GM21367 (cell line): ENCODE results near the gene PINK1.
"Not testable (repeated sequence)": the region's sequence is repeated elsewhere in the genome, so short reads cannot be mapped to it uniquely, and the experiment has no call there.

Experiments used
- ATAC-seq: cut with Tn5 transposase; IDR thresholded peaks from one replicate; pipeline ENCODE4 v1.9.1; 2021; ENCODE audit not compliant: unreplicated experiment

PINK1 gene

DNA sequence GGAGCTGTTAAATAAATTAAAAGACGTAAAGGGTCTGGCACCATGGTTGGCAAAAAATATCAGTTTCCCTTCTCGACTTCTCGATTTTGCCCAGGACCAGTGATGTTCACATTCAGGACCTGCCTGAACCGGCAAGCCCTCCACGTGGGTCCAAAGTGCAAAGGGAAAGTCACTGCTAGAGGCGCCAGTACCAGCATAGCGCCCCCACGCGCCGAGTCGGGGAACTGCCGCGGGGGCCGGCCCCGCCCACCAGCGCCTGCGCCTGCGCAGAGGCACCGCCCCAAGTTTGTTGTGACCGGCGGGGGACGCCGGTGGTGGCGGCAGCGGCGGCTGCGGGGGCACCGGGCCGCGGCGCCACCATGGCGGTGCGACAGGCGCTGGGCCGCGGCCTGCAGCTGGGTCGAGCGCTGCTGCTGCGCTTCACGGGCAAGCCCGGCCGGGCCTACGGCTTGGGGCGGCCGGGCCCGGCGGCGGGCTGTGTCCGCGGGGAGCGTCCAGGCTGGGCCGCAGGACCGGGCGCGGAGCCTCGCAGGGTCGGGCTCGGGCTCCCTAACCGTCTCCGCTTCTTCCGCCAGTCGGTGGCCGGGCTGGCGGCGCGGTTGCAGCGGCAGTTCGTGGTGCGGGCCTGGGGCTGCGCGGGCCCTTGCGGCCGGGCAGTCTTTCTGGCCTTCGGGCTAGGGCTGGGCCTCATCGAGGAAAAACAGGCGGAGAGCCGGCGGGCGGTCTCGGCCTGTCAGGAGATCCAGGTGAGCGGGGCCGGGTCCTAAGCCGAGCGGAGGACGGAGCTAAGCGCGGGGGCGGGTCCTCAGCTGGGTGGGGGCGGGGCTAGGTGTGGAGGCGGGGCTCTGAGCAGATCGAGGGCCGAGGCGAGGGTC, at the start of gene PINK1:
Gene PINK1 (plus strand): TSS at position 269 of the 875 bp plus-strand sequence. CDS start 91 bp downstream, at position 360.
- ATAC-seq, result no peak

DNA sequence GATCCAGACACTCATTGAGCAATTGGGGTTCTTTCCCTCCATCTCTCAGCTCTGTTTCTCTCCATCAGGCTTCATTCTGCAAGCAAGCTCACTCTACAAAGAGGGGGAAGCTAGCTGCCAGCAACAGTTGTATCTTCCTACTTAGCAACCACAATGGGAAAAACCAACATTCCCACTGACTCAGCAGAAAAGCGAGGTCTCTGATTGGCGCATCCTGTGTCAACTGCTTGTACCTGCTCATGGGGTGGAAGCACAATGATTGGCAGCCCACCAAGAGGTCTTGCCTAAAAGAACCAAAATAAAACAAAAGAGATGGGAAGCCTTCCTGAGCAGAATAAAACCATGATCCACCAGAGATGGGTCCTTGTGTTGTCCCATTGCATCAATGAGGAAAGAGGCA, 48.4 kb upstream of the PINK1 start:
- ATAC-seq, result no peak

DNA sequence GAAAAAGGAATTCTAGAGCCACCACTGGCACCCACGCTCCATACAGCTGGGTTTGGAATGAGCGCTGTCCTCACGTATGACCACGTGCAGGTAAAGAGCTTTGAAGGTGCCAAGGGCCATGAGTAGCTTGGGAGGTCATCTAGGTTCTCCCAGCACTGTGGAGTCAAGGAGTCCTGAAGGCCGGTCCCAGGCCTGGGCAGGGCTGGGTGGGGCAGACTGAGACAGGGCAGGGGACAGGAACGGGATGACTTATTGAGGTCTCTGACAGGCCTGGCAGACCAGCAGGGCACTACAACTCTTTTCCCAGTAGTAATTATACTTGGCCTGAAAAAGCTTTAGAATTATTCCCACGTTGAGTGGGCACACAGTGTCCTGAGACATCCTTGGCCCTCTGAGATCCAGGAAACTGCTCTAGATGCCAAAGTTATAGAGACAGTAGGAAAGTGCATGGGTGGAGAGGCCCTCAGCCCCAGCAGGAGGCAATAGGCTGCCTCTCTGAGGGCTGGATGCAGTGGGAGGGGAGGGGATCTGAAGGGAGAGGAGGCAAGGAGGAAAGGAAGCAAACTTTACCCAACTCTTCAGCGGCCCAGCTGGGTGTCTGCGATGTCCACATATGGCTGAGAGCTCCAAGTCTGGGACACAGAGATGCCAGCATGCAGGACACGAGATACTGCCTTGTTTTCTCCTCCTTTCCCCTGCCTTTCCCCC, 46.2 kb upstream of the PINK1 start:
- ATAC-seq, result no peak

DNA sequence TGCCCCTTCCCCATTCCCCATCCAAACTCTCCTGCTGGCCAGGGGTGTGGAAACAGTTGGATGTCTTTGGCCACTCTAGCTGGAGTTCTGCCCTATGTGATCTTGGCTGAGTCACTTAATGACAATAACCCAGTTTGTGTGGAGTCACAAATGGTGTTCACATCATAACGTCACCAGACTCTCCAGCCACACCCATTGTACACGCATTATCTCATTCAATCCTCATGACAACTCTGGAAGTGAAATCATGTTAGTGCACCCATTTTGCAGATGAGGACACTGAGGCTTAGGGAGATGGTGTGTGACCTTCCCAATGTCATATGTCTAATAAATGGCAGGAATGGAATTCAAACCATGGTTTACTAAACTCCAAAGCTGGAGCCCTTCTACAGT, 45.6 kb upstream of the PINK1 start:
- ATAC-seq, result no peak

DNA sequence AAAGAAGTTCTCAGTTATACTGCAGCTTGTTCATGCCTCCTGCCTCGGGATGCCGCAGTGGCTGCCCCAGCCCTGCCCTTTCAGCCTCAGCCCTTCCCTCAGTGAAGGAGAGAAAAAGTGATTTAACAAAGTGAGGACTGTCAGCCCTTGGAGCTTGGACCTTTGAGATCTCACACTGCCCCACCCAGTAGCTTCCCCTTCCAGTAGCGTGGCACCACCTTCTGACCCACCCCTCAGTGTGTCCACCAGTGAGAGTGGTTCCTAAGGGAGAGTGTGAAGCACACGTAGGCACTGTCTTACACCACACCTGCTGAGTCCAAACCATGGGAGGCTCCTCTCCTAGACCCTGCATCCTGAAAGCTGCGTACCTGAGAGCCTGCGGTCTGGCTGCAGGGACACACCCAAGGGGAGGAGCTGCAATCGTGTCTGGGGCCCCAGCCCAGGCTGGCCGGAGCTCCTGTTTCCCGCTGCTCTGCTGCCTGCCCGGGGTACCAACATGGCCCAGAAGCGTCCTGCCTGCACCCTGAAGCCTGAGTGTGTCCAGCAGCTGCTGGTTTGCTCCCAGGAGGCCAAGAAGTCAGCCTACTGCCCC, 44.5 kb upstream of the PINK1 start, which contains the start of gene CDA:
Gene CDA (plus strand): TSS at position 464 of the 592 bp plus-strand sequence. CDS start 33 bp downstream, at position 497.
- ATAC-seq, result no peak

DNA sequence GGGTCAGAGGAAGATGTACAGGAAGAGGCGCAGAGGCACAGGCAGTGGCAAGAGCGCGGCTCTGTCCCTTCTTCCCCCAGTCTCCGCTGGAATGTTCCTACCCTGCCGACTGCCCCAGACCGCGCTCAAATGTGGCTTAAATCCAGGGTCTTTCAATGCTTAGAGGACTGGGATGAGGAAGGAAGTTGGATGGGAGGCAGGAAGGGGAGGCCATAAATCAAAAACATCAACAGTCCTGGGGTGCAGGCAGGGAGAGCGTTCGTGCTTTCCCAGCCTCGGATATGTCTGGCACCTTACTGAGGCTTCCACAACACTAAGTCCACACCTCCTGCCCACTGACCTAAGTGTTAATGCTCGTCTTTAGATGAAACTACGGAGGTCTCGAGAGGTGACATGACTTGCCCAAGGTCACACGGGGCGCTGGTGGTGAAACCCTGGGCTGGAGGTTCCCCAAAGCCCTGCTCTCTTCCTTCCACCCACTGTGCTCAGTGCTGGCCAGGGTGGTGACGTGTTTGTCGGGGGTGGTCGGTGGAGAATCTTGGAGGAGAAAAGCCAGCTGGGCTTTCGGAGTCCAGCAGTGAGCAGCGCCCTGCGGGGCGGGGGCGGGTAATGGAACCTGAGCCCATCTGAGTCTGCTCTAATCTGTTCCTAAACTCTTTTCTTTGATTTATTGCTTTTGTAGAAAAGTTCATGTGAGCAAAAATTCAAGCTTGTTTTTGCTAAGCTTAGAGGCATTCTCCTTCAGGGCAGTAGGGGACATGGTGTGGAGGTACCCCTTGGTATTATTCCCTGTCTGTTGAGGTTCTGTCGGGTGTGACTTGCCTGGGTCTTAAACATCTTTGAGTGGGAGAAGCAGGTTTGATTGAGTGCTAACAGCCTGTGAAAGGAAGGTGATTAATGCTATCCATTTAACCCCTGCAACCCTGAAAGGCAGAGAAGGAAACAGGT, 43.7 kb upstream of the PINK1 start:
- ATAC-seq, result no peak

DNA sequence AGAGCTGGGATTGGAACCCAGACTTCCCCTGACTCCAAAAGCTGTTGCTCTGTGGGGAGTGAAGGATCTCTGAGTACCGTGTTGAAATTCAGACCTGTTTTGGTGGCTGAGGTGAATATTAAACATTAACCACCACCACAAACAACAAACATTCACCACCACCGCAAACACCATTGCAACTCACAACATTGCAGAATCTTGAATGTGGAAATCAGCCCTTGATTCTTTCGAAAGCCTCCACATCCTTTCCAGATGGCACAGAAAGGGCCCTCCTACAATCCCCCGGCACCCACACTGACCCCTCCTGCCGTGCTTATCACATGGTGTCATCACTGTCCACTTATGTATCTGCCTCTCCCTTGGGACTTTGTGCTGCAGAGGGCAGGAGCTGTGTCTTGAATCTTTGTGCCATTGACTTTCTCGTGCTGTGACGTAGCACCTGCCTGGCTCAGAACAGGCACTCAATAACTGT, 42.9 kb upstream of the PINK1 start:
- ATAC-seq, result no peak

DNA sequence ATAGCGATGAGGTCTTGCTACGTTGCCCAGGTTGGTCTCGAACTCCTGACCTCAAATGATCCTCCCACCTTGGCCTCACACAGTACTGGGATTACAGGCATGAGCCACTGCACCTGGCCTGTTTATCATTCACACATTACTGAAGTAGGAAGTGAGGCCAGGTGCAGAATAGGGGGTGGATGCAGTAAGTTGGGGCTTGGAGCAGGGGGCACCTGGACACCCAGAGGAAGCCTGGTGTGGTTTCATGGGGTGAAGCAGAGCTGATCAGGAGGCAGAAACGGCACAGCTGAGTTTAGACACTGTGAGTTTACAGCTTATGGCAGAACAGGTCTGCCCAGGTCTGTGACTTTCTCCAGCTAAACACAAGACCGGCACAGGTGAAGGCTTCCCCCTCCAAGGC, 39.5 kb upstream of the PINK1 start:
- no peak for ATAC-seq

DNA sequence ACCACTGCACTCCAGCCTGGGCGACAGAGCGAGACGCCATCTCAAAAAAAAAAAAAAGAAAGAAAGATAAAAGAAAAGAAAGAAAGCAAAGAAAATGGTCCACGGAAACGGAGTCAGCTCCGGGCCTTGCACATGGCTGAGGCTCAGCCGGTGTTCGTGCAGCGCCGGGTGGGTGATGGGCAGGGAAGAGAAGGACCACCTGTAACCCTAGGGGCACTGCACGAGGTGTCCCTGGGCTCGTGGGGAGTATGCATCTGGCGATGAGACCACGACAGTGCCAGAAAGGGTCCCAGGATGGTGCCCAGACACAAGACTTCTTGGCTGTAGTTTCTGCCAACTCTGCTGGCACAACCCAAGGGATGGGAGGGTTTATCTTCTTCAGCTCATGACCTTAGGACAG, 38.5 kb upstream of the PINK1 start:
- no peak for ATAC-seq

DNA sequence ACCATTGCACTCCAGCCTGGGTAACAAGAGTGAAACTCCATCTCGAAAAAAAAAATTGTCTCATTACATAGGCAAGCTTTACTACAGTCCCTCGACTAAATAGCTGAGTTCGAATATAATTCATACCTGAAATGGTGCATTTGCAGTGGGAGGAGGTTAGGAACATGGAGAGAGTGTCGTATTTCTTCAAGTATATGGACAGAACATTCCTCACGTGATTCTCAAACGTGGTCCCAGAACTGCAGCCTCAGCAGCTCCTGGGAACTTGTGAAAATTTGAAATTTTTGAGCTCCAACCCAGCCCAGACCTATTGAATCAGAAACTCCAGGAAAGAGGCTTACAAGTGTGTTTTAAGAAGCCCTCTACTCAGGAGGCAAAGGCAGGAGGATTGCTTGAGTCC, 37.2 kb upstream of the PINK1 start:
- no peak for ATAC-seq

DNA sequence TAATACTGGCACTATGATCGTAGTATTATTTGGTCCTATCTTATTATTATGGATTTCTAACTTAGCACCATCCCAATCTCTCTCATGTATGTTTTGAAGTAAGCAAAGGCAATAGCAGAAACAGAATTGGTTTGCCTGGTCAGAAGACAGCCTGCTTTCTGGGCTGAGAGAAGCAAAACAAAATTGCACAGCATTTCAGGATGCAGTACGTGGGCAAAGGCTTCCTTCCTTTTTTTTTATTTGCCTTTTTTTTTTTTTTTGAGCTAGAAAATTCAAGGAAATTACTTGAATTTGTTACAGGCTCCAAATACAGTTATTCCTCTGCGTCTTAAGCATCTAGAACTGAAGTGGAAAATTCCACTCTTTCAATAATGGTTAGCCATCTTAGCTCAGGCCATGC, 35.6 kb upstream of the PINK1 start:
- no peak for ATAC-seq

DNA sequence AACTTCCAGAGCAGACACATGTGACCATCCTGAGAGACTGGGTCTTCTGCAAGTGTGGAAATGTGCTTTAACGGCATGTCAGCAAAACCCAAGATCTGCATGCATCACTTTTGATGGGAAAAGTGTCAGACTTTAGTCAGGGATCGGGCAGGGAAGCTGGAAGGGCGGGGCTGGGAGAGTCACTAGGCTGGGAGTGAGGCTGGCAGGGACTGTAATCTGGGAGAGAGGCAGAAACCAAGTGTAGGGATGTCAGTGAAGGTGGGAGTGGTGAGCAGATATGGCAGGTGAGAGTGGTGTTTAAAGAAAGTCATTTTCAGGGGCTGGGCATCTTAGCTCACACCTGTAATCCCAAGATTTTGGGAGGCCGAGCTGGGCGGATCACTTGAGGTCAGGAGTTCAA, 33.1 kb upstream of the PINK1 start:
- no peak for ATAC-seq

DNA sequence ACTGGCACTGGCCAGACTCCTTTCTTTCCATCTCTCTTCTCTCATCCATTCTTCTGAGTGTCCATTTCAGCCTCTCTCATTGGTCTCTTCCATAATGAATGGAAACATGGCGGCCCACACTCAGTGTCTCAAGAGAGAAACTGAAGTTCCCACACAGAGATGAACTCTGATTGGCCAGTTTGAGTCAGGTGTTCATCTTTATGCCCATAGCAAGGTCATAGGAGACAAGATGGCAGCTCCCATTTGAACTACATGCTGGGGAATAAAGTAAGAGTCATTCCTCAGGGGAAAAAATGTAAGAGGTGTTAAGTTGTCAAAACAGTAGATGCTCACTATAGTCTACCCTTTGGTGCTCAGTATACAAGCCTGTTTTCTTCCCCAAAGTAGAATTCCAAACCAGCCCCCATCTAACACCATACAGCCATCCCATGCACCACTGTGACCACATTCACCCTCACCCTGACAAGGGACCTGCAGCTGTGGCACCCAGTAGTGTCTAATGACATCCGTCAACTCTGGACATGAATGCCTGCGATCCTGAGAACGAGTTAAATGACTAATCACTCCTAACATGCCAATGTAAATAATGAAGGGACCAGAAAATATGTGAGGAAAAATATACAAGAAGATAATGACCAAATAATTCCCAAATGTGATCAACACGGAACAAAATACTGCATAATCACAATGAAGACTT, 32.0 kb upstream of the PINK1 start:
- no peak for ATAC-seq

DNA sequence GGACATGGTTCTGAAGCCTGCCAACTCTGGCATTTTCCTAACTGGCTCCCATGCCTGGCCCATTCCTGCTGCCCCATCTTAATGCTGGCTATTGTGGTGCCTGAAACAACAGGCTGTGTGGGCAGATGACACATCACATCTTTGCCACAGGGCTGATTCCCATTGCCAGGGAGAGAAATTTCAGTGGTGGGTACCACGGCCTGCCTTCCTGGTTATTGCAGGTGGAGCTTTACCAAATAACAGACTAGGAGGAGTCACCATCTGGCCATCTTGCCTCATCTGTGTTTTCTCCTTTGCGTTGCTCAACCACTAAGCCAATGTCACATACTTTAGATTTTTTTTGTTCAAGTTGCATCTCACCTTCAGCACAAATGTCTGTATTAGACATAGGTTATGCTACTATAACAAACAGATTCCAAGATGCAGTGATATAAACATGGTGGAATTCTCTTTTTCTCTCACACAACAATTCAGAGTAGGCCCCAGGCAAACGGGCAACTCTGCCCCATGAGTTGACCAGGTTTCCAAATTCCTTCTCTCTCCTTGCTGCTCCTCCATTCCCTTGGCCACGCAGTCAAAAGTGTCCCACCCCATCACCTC, 30.3 kb upstream of the PINK1 start:
- no peak for ATAC-seq

DNA sequence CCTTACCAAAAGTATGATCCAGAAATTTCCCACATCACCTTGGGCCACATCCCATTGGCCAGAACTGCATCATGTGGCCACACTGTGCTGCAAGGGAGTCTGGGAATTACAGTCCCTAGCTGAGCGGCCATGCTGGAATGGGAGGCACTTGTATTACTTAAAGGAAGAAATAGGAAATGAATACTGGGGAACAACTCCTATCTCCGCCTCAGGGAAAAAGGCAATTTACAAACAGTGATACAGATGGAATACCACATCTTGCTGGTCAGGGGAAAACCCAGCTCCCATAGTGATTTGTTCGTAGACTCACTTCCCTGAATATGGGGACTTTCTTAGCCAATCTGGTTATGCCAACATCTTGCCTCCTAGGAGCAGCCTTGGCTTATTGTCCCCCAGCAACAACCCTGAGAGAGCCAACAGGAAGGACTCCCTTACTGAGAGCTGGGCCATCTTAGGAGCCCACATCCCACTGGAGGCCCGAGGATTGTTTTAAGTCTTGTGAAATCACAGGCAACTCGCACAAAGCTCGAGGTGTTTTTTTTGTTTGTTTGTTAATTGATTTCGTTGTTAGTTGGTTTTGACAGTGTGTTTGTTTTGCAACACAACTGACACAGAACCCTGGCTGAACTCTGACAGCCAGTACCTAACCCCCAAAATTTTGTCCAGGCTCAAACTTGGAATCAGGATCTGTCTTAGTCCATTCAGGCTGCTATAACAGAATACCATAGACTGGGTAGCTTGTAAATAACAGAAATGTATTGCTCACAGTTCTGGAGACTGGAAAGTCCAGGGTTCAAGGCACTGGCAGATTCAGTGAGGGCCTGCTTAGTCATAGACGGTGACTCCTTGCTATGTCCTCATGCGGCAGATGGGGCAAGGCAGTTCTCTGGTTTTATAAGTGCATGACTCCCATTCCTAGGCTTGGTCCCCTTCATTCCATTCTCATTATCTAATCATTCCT, 29.5 kb upstream of the PINK1 start:
- no peak for ATAC-seq

DNA sequence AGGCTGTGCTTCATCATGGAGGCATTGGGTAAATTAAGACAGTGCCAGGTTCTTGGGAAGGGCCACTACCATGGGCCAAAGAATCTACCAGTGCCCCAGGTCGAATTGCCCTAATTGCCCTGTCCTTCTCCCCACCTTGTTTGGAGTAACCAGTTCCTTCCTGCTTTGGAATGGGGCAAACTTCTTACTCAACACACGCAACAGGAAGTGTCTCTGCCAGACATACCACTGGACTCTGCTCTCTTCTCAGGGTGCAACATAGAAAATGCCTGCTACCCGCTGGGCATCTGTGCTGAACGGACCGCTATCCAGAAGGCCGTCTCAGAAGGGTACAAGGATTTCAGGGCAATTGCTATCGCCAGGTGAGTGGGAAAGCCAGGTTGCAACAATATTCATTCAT, 28.6 kb upstream of the PINK1 start:
- no peak for ATAC-seq

DNA sequence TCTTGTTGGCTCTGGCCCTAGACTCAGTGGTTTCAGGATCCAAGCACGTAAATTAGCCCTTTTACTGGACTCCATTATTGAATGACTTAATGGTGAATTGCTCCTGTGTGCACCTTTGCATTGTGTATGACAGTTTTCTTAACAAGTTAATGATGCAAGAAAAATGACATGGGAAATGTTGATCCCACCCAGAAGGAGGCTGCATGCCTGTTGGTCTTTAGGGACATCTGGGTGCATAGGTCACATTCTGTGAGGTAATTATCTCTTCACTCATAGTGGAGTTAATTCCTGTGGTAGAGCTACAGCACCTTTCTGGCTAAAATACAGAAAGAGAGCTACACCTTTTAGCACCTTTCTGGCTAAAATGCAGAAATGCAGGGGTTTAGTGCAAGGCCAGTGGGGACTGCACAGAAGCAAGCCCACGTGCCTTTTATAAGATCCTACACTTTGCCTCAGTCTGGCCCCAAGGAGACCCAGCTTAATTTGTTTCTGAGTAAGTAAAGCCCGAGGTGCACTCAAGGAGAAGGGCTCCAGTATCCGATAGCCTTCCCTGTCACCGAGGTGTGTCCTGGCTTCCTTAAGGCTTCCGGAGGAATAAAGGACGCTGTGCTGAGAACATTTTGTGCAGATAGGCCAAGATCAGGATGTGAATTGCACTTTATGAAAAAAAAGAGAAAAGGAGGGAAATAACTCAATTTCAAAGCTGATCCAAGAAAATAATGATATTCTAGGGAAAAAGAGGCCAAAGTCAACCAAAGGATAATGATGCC, 26.3 kb upstream of the PINK1 start:
- not testable (repeated sequence) for ATAC-seq

DNA sequence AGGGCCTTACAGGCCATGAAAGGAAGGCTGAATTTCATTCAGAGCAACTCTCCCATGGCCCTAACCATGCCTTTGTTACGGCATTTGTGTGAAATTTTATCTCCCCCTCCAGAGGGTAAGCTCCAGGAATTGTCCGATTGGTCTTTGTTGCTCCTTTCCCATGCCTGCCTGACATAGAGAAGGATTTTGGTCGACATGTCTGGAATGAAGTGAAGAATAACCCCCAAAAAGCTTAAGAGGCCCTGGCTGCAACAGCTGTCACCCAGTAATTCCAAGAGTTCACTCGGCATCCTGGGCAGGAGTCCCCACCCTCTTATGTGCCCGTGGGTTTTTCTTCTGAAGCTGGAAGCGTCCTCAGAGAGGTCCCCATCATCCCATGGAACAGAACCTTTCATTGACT, 23.7 kb upstream of the PINK1 start:
- no peak for ATAC-seq
